GM18526 (cell line): ENCODE data around the gene MEA1.

Experiments
- POLR2A ChIP-seq: IDR thresholded peaks from 3 replicates; pipeline ENCODE4 v1.6.1; 2011; ENCODE audit not compliant: insufficient read length; ENCODE audit errors: extremely low read depth

Gene MEA1

GRCh38 chr6:42971746-42972327 lies 41.9 kb downstream of the MEA1 start:
- no peak for TF ChIP-seq POLR2A

- no peak for TF ChIP-seq POLR2A
Measured at GRCh38 chr6:42970871-42971612, 42.7 kb downstream of the MEA1 start.

GRCh38 chr6:42969934-42970333 lies 43.8 kb downstream of the MEA1 start:
- TF ChIP-seq POLR2A = no peak

- no peak for TF ChIP-seq POLR2A
Measured at GRCh38 chr6:42969431-42969830, 44.3 kb downstream of the MEA1 start.

GRCh38 chr6:42968783-42969182 lies 45.0 kb downstream of the MEA1 start:
- TF ChIP-seq POLR2A = no peak

GRCh38 chr6:42968126-42968701 lies 45.5 kb downstream of the MEA1 start:
- no peak for TF ChIP-seq POLR2A

- TF ChIP-seq POLR2A = no peak
Measured at GRCh38 chr6:42967228-42967627, 46.5 kb downstream of the MEA1 start.

- no peak for TF ChIP-seq POLR2A
Measured at GRCh38 chr6:42966571-42966970, 47.2 kb downstream of the MEA1 start.

GRCh38 chr6:42963855-42964605 lies 49.7 kb downstream of the MEA1 start:
- no peak for TF ChIP-seq POLR2A

- no peak for TF ChIP-seq POLR2A
Measured at GRCh38 chr6:42963179-42963854, 50.4 kb downstream of the MEA1 start.

GRCh38 chr6:42962502-42963178 lies 51.1 kb downstream of the MEA1 start:
- no peak for TF ChIP-seq POLR2A

- no peak for TF ChIP-seq POLR2A
Measured at GRCh38 chr6:42962096-42962495, 51.6 kb downstream of the MEA1 start.
